CD4-positive, alpha-beta T cell treated with Interleukin-1 beta for 1 hour (primary cell): ENCODE data around the gene HACL1.
"Not testable (repeated sequence)": the region's sequence is repeated elsewhere in the genome, so short reads cannot be mapped to it uniquely, and the experiment has no call there.

ENCODE experiments used
- DNase-seq, 2 donors: peaks; one replicate each; pipeline ENCODE4 v3.0.0-alpha.2; 2020 to 2022

Gene HACL1

GRCh38 chr3:15578289-15578867 is 23.0 kb downstream of the HACL1 start:
- DNase-seq: no peak

GRCh38 chr3:15576475-15576874 is 24.9 kb downstream of the HACL1 start:
- no peak for DNase-seq

GRCh38 chr3:15575446-15575845 is 25.9 kb downstream of the HACL1 start:
- no peak for DNase-seq

GRCh38 chr3:15572138-15572537 is 29.2 kb downstream of the HACL1 start:
- no peak for DNase-seq

- DNase-seq: no peak
These were observed 38.2 kb downstream of the HACL1 start for GRCh38 chr3:15563190-15563589.

GRCh38 chr3:15562560-15562959 is 38.8 kb downstream of the HACL1 start:
- DNase-seq: no peak

GRCh38 chr3:15558581-15558980 is 42.8 kb downstream of the HACL1 start:
- DNase-seq: no peak

- DNase-seq: peak; percentile 70 to 86
These were observed 43.8 kb downstream of the HACL1 start for GRCh38 chr3:15557511-15557946.

- DNase-seq: peak; percentile 3 to 16
These were observed 44.9 kb downstream of the HACL1 start for GRCh38 chr3:15556512-15556911.

- no peak for DNase-seq
These were observed 47.6 kb downstream of the HACL1 start for GRCh38 chr3:15553749-15554148.

GRCh38 chr3:15551902-15552301 is 49.5 kb downstream of the HACL1 start:
- DNase-seq: no peak

GRCh38 chr3:15549846-15550245 is 51.5 kb downstream of the HACL1 start:
- DNase-seq: no peak

- DNase-seq: no peak
These were observed 58.8 kb downstream of the HACL1 start for GRCh38 chr3:15542614-15543013.

- no peak for DNase-seq
These were observed 60.0 kb downstream of the HACL1 start for GRCh38 chr3:15541371-15541770.

- DNase-seq: no peak
These were observed 62.3 kb downstream of the HACL1 start for GRCh38 chr3:15539066-15539465.

- DNase-seq: no peak
These were observed 63.0 kb downstream of the HACL1 start for GRCh38 chr3:15538345-15538744.

GRCh38 chr3:15536856-15537255 is 64.5 kb downstream of the HACL1 start:
- DNase-seq: peak in 1 of 2 donors; percentile 17

- DNase-seq: peak in 1 of 2 donors; percentile 25
These were observed 65.6 kb downstream of the HACL1 start for GRCh38 chr3:15535732-15536131.

GRCh38 chr3:15532614-15533013 is 68.8 kb downstream of the HACL1 start:
- DNase-seq: not testable (repeated sequence)

GRCh38 chr3:15531346-15531745 is 70.0 kb downstream of the HACL1 start:
- DNase-seq: no peak

GRCh38 chr3:15528854-15529537 is 72.4 kb downstream of the HACL1 start:
- DNase-seq: peak in 1 of 2 donors; percentile 6

GRCh38 chr3:15527031-15527459 is 74.3 kb downstream of the HACL1 start:
- no peak for DNase-seq

- no peak for DNase-seq
These were observed 75.6 kb downstream of the HACL1 start for GRCh38 chr3:15525790-15526189.

GRCh38 chr3:15523660-15524417 is 77.5 kb downstream of the HACL1 start:
- DNase-seq: no peak
